ENCODE measurements around the gene RLF. TPM values are rescaled to one million over a fixed set of nuclear protein-coding genes. Genes with fewer than 3 reads are reported as not detected.

The RLF gene
- total and polyA plus RNA-seq, 2 of the 8 experiments (the other 6 are each of a cell fraction or from before 2014, with no cell fraction given): 4.2 to 18.0 TPM

GRCh38 chr1:40162753-40163441, 1.7 kb downstream of the RLF start (continued):
- TF ChIP-seq GTF2F1 (IDR thresholded peaks at IDR 0.05; ENCODE audit: borderline replicate concordance, low read depth, low read length): no peak
- TF ChIP-seq KDM1A (IDR thresholded peaks at IDR 0.05; ENCODE audit: borderline replicate concordance, low read length): no peak
- TF ChIP-seq JUND (IDR thresholded peaks at IDR 0.05; ENCODE audit: low read length): no peak
- TF ChIP-seq SP2 (IDR thresholded peaks at IDR 0.05; ENCODE audit: low read length): no peak
- TF ChIP-seq USF2 (IDR thresholded peaks at IDR 0.05; ENCODE audit: low read length): no peak
- no peak for TF ChIP-seq CEBPB (IDR thresholded peaks at IDR 0.05; ENCODE audit: low read depth, low read length)
